H9 (cell line): ENCODE data around the gene SNCB. TPM values are rescaled to one million over a fixed set of nuclear protein-coding genes. Genes with fewer than 3 reads are reported as not detected.

Experiments
- DNase-seq: peaks from one replicate; pipeline ENCODE4 v3.0.0-alpha.2; 2017
- H2AFZ ChIP-seq: one replicate; pipeline ENCODE4 v1.6.1; 2013; ENCODE audit warnings: mild to moderate bottlenecking, low read length, control low read depth, moderate library complexity
- H2AK5ac ChIP-seq: 2 replicates; pipeline ENCODE4 v1.6.1; 2013; ENCODE audit warnings: low read length, control low read depth, mixed read lengths; ENCODE audit not compliant: insufficient read length
- H2BK120ac ChIP-seq: one replicate; pipeline ENCODE4 v1.6.1; 2013; ENCODE audit warnings: low read depth, mild to moderate bottlenecking, low read length, control low read depth, inconsistent platforms; ENCODE audit not compliant: poor library complexity, severe bottlenecking
- H2BK12ac ChIP-seq: 2 replicates; pipeline ENCODE4 v1.6.1; 2013; ENCODE audit warnings: low read length, control low read depth, mixed read lengths, low read depth; ENCODE audit not compliant: insufficient read length
- H2BK15ac ChIP-seq: 2 replicates; pipeline ENCODE4 v1.6.1; 2013; ENCODE audit warnings: low read depth, low read length, control low read depth
- H2BK20ac ChIP-seq: one replicate; pipeline ENCODE4 v1.6.1; 2013; ENCODE audit warnings: low read depth, mild to moderate bottlenecking, low read length, control low read depth, inconsistent platforms; ENCODE audit not compliant: poor library complexity, severe bottlenecking
- H2BK5ac ChIP-seq: 2 replicates; pipeline ENCODE4 v1.6.1; 2013; ENCODE audit warnings: low read length, control low read depth, mixed read lengths; ENCODE audit not compliant: insufficient read length
- H3K14ac ChIP-seq: 2 replicates; pipeline ENCODE4 v1.6.1; 2013; ENCODE audit warnings: low read length, control low read depth; ENCODE audit not compliant: insufficient read depth
- H3K18ac ChIP-seq: 2 replicates; pipeline ENCODE4 v1.6.1; 2013; ENCODE audit warnings: low read depth, mild to moderate bottlenecking, mixed read lengths, low read length, control low read depth; ENCODE audit not compliant: insufficient read length
- H3K23ac ChIP-seq: 2 replicates; pipeline ENCODE4 v1.6.1; 2013; ENCODE audit warnings: low read length, control low read depth, mixed read lengths, low read depth; ENCODE audit not compliant: insufficient read length
- H3K23me2 ChIP-seq: 2 replicates; pipeline ENCODE4 v1.6.1; 2013; ENCODE audit warnings: low read depth, mild to moderate bottlenecking, mixed read lengths, low read length, control low read depth; ENCODE audit not compliant: insufficient read length, poor library complexity, severe bottlenecking
- H3K27ac ChIP-seq: 2 replicates; pipeline ENCODE4 v1.5.1; 2013; ENCODE audit warnings: low read length, control low read depth, mixed read lengths, low read depth; ENCODE audit not compliant: insufficient read length
- H3K27me3 ChIP-seq: 2 replicates; pipeline ENCODE4 v1.6.1; 2013; ENCODE audit warnings: low read length, control low read depth, inconsistent platforms; ENCODE audit not compliant: insufficient read depth
- H3K4ac ChIP-seq: 2 replicates; pipeline ENCODE4 v1.6.1; 2013; ENCODE audit warnings: low read depth, mild to moderate bottlenecking, control low read depth, inconsistent platforms, low read length, moderate library complexity
- H3K4me1 ChIP-seq: 2 replicates; pipeline ENCODE4 v1.6.1; 2013; ENCODE audit warnings: low read length, control low read depth, inconsistent platforms; ENCODE audit not compliant: insufficient read depth
- H3K4me2 ChIP-seq: 2 replicates; pipeline ENCODE4 v1.6.1; 2013; ENCODE audit warnings: low read length, control low read depth, mixed read lengths; ENCODE audit not compliant: insufficient read length, insufficient read depth
- H3K56ac ChIP-seq: 2 replicates; pipeline ENCODE4 v1.6.1; 2013; ENCODE audit warnings: low read depth, mild to moderate bottlenecking, mixed read lengths, low read length, control low read depth; ENCODE audit not compliant: insufficient read length
- H3K79me1 ChIP-seq: 2 replicates; pipeline ENCODE4 v1.6.1; 2013; ENCODE audit warnings: low read depth, mild to moderate bottlenecking, moderate library complexity, low read length, control low read depth, inconsistent platforms; ENCODE audit not compliant: insufficient read depth, poor library complexity, severe bottlenecking
- H3K79me2 ChIP-seq: 2 replicates; pipeline ENCODE4 v1.6.1; 2013; ENCODE audit warnings: low read length, control low read depth, inconsistent platforms; ENCODE audit not compliant: insufficient read depth
- H3K9ac ChIP-seq: 2 replicates; pipeline ENCODE4 v1.6.1; 2013; ENCODE audit warnings: low read length, control low read depth, mixed read lengths; ENCODE audit not compliant: insufficient read length; ENCODE audit errors: extremely low read depth
- H3K9me3 ChIP-seq: one replicate; pipeline ENCODE4 v1.6.1; 2013; ENCODE audit warnings: low read depth, low read length, inconsistent platforms; ENCODE audit not compliant: control insufficient read depth
- H3T11ph ChIP-seq: one replicate; pipeline ENCODE4 v1.6.1; 2013; ENCODE audit warnings: mild to moderate bottlenecking, low read length, control low read depth, inconsistent platforms
- H4K20me1 ChIP-seq: one replicate; pipeline ENCODE4 v1.6.1; 2013; ENCODE audit not compliant: control insufficient read depth, insufficient read length, insufficient read depth
- H4K5ac ChIP-seq: 2 replicates; pipeline ENCODE4 v1.6.1; 2013; ENCODE audit warnings: low read depth, mild to moderate bottlenecking, mixed read lengths, low read length, control low read depth; ENCODE audit not compliant: insufficient read length
- H4K8ac ChIP-seq: replicated peaks from 2 replicates; pipeline ENCODE4 v1.6.1; 2013; ENCODE audit warnings: low read length, control low read depth, mixed read lengths, low read depth; ENCODE audit not compliant: insufficient read length
- H4K91ac ChIP-seq: 2 replicates; pipeline ENCODE4 v1.6.1; 2013; ENCODE audit warnings: low read depth, mild to moderate bottlenecking, moderate library complexity, mixed read lengths, low read length, control low read depth; ENCODE audit not compliant: insufficient read length
- H3K27ac Mint-ChIP-seq, 3 experiments: 2 replicates in 2 of 3; 3 replicates in 1 of 3; pipeline ENCODE4 v1.8.0; 2020 to 2021; ENCODE audit warnings: mixed read lengths in 3 of 3, mild to moderate bottlenecking in 1 of 3, moderate library complexity in 1 of 3
- H3K27me3 Mint-ChIP-seq: 2 replicates; pipeline ENCODE4 v1.8.0; 2021; ENCODE audit warnings: low read depth, mild to moderate bottlenecking, moderate library complexity, mixed read lengths
- H3K36me3 Mint-ChIP-seq, 3 experiments: 2 replicates in 2 of 3; 3 replicates in 1 of 3; pipeline ENCODE4 v1.8.0; 2020 to 2021; ENCODE audit warnings: low read depth in 3 of 3, mixed read lengths in 3 of 3; ENCODE audit not compliant: insufficient read depth in 1 of 3
- H3K4me1 Mint-ChIP-seq, 2 experiments: 2 replicates each; pipeline ENCODE4 v1.8.0; 2020; ENCODE audit warnings: mixed read lengths in 2 of 2
- H3K4me3 Mint-ChIP-seq, 2 experiments: 2 replicates in 1 of 2; 3 replicates in 1 of 2; pipeline ENCODE4 v1.8.0; 2020 to 2021; ENCODE audit warnings: mild to moderate bottlenecking in 2 of 2, mixed read lengths in 2 of 2, moderate library complexity in 1 of 2
- H3K9me3 Mint-ChIP-seq, 2 experiments: 2 replicates in 1 of 2; 3 replicates in 1 of 2; pipeline ENCODE4 v1.8.0; 2020; ENCODE audit warnings: mild to moderate bottlenecking in 2 of 2, mixed read lengths in 2 of 2, moderate library complexity in 1 of 2
- WGBS: extraction: QIAGEN DNeasy Blood & Tissue Kit; methylation state at CpG from one replicate; pipeline ENCODE4 v1.1.7; 2013; ENCODE audit warnings: missing lambda C conversion rate, low lambda C conversion rate, mixed read lengths; ENCODE audit not compliant: insufficient read length; ENCODE audit errors: extremely low coverage; 5-methylcytosine and 5-hydroxymethylcytosine counted together
- total RNA-seq: library from RNA; stranded (reverse); gene quantifications from 2 replicates; pipeline ENCODE4 v1.2.1, GENCODE V29; 2021
- TF ChIP-seq, protein P1 (sequence below): fragments of 200-600 bp; sonication (generic); conservative IDR thresholded peaks from 3 replicates; pipeline ENCODE4 v1.8.0; 2021; ENCODE audit warnings: antibody characterized with exemption, mild to moderate bottlenecking

Gene SNCB
- total RNA-seq, 1 experiment from 2014 or later, result 3.5 TPM

DNA sequence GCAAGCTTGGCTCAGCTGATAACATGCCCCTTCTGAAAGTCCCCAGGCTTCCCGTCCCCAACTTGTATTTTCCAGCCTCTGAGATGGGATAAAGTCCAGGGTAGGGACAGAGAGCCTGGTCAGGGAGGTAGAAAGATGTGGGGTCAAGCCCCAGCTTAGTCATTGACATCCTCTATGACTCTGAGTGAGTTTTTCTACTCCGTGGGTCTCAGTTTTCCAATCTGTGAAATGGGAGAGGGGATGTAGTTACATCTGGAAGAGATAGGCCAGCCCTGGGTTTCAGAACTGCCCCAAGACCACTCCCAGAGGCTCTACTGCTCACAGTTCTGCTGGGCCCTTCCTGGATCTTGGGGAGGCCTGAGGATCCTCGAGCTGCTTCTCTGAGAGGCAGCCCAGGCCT, 23.5 kb downstream of the SNCB start:
- no peak overlapping the region for H3K4me3 Mint-ChIP-seq
- no peak overlapping the region for H2BK5ac ChIP-seq
- no peak overlapping the region for H2BK20ac ChIP-seq
- H4K8ac ChIP-seq, result no peak overlapping the region
- DNase-seq, result no peak
- H2BK12ac ChIP-seq, result no peak overlapping the region
- TF ChIP-seq, protein P1, sequence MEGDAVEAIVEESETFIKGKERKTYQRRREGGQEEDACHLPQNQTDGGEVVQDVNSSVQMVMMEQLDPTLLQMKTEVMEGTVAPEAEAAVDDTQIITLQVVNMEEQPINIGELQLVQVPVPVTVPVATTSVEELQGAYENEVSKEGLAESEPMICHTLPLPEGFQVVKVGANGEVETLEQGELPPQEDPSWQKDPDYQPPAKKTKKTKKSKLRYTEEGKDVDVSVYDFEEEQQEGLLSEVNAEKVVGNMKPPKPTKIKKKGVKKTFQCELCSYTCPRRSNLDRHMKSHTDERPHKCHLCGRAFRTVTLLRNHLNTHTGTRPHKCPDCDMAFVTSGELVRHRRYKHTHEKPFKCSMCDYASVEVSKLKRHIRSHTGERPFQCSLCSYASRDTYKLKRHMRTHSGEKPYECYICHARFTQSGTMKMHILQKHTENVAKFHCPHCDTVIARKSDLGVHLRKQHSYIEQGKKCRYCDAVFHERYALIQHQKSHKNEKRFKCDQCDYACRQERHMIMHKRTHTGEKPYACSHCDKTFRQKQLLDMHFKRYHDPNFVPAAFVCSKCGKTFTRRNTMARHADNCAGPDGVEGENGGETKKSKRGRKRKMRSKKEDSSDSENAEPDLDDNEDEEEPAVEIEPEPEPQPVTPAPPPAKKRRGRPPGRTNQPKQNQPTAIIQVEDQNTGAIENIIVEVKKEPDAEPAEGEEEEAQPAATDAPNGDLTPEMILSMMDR, result no peak
- H3K4me2 ChIP-seq, result no peak overlapping the region
- H3K23ac ChIP-seq, result no peak overlapping the region
- H3K9me3 Mint-ChIP-seq, result no peaks in the 10 kb centered on the region; a peak in 1 of 5 replicates
- no peak overlapping the region for H3K27ac ChIP-seq
- no peaks in the 10 kb centered on the region for H3K36me3 Mint-ChIP-seq
- no peaks in the 10 kb centered on the region; the same call in 1 of the 2 replicates for H3K27me3 ChIP-seq
- no peak overlapping the region for H2BK120ac ChIP-seq
- H2AK5ac ChIP-seq, result no peak overlapping the region
- H4K20me1 ChIP-seq, result no peaks in the 10 kb centered on the region
- no peak overlapping the region for H3K18ac ChIP-seq
- peaks cover 31 to 38% of the 10 kb centered on the region in 2 experiments for H3K4me1 Mint-ChIP-seq
- H3K79me1 ChIP-seq, result no peaks in the 10 kb centered on the region
- peaks cover 15% of the 10 kb centered on the region for H3K27me3 Mint-ChIP-seq
- no peak overlapping the region for H3K4ac ChIP-seq
- no peak overlapping the region for H3K14ac ChIP-seq
- H3T11ph ChIP-seq, result no peak overlapping the region
- no peak overlapping the region for H2BK15ac ChIP-seq
- WGBS, result no CpG with 5 or more reads among the region's 3 CpGs
- no peak overlapping the region for H4K5ac ChIP-seq
- H3K9me3 ChIP-seq, result no peaks in the 10 kb centered on the region
- no peak overlapping the region for H3K56ac ChIP-seq
- no peak overlapping the region for H3K9ac ChIP-seq
- no peak overlapping the region for H3K27ac Mint-ChIP-seq
- H3K23me2 ChIP-seq, result peaks cover 6% of the 10 kb centered on the region
- H3K79me2 ChIP-seq, result no peaks in the 10 kb centered on the region
- no peak overlapping the region for H2AFZ ChIP-seq
- no peaks in the 10 kb centered on the region; the same call in 1 of the 2 replicates for H3K4me1 ChIP-seq
- no peak overlapping the region for H4K91ac ChIP-seq
